Rectal smooth muscle tissue (tissue), 1 donor: Measurements from ENCODE around the gene BOLA1.
"Not testable (repeated sequence)": the region's sequence is repeated elsewhere in the genome, so short reads cannot be mapped to it uniquely, and the experiment has no call there.

ENCODE experiments used
- H3K27ac ChIP-seq: one replicate; pipeline ENCODE4 v1.7.0; 2013; ENCODE audit warnings: low read depth, low read length, inconsistent platforms
- H3K27me3 ChIP-seq: one replicate; pipeline ENCODE4 v1.7.0; 2013; ENCODE audit warnings: low read length; ENCODE audit not compliant: control insufficient read depth, insufficient read depth
- H3K36me3 ChIP-seq: one replicate; pipeline ENCODE4 v1.7.0; 2013; ENCODE audit warnings: low read length; ENCODE audit not compliant: control insufficient read depth, insufficient read depth
- H3K4me1 ChIP-seq: one replicate; pipeline ENCODE4 v1.7.0; 2013; ENCODE audit warnings: low read length; ENCODE audit not compliant: control insufficient read depth, insufficient read depth
- H3K4me3 ChIP-seq: one replicate; pipeline ENCODE4 v1.7.0; 2013; ENCODE audit warnings: low read length
- H3K9ac ChIP-seq: one replicate; pipeline ENCODE4 v1.7.0; 2013; ENCODE audit warnings: low read length

The BOLA1 gene

GRCh38 chr1:149879556-149879955 lies 19.8 kb upstream of the BOLA1 start:
- H3K4me3 ChIP-seq: no peak overlapping the region
- no peak overlapping the region for H3K9ac ChIP-seq
- H3K4me1 ChIP-seq: peaks cover 3% of the 10 kb centered on the region
- H3K27ac ChIP-seq: no peak overlapping the region
- no peaks in the 10 kb centered on the region for H3K36me3 ChIP-seq
- no peaks in the 10 kb centered on the region for H3K27me3 ChIP-seq

- Histone ChIP-seq H3K4me3 (no peak overlapping the region), H3K36me3 (peaks cover 3% of the 10 kb centered on the region), H3K27me3 (no peaks in the 10 kb centered on the region), H3K9ac (no peak overlapping the region), H3K27ac (no peak overlapping the region), H3K4me1 (peaks cover 7% of the 10 kb centered on the region)
Measured at GRCh38 chr1:149881876-149882275, 17.5 kb upstream of the BOLA1 start.

DNA sequence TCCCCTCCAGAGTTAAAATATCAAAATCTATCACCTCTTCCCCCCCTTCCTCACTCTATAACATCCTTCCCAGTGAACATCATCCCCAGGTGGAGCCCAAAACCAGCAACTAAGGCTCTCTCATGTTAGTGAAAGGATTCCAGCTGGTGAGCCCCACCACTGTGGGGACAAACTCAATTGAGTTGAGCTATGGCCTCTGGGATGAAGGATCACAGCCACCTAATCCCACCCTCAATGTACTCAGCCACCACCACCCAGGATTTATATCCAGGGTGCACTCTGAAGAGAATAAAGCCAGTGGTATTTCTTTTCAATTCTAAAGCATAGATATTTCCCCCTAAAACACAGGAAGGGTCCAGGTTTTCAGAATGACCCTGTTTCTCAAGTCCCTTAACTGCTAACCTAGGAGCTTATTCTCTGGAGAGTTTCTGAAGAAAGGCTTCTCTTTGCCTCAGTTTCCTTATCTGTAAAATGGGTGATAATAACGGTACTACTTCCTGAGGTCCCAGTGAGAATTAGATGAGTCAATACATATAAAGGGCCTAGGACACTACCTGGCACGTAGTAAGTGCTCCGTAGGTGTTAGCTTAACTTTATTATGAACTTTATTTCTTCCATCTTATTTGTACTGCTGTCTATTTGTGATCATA lies 15.6 kb upstream of the BOLA1 start:
- no peak overlapping the region for H3K9ac ChIP-seq
- no peaks in the 10 kb centered on the region for H3K27me3 ChIP-seq
- no peak overlapping the region for H3K4me3 ChIP-seq

GRCh38 chr1:149884433-149885338 lies 14.7 kb upstream of the BOLA1 start:
- H3K27ac ChIP-seq: peak overlapping the region; percentile 97
- peak overlapping the region; percentile 85 for H3K4me3 ChIP-seq
- no peaks in the 10 kb centered on the region for H3K27me3 ChIP-seq
- peaks cover 7% of the 10 kb centered on the region for H3K4me1 ChIP-seq
- H3K9ac ChIP-seq: peak overlapping the region; percentile 6
- peaks cover 3% of the 10 kb centered on the region for H3K36me3 ChIP-seq

More for the DNA sequence above, 15.6 kb upstream of the BOLA1 start:
- Histone ChIP-seq H3K4me1 (peaks cover 7% of the 10 kb centered on the region), H3K36me3 (peaks cover 3% of the 10 kb centered on the region), H3K27ac (no peak overlapping the region)

GRCh38 chr1:149885339-149886120 lies 13.8 kb upstream of the BOLA1 start:
- Histone ChIP-seq H3K27ac (peak overlapping the region; percentile 97), H3K27me3 (no peaks in the 10 kb centered on the region), H3K9ac (peak overlapping the region; percentile 84), H3K4me3 (peak overlapping the region; percentile 85), H3K36me3 (peaks cover 3% of the 10 kb centered on the region), H3K4me1 (peaks cover 7% of the 10 kb centered on the region)

GRCh38 chr1:149886121-149886395 lies 13.3 kb upstream of the BOLA1 start:
- Histone ChIP-seq H3K9ac (peak overlapping the region; percentile 84), H3K27ac (peak overlapping the region; percentile 97), H3K4me3 (peak overlapping the region; percentile 85)
- not testable (repeated sequence) for H3K27me3 ChIP-seq, H3K4me1 ChIP-seq, H3K36me3 ChIP-seq

- Histone ChIP-seq H3K4me3 (peak overlapping the region; percentile 91), H3K27ac (peak overlapping the region; percentile 100), H3K9ac (peak overlapping the region; percentile 96), H3K4me1 (peaks cover 7% of the 10 kb centered on the region), H3K36me3 (peaks cover 3% of the 10 kb centered on the region), H3K27me3 (no peaks in the 10 kb centered on the region)
Measured at GRCh38 chr1:149886396-149887195, 12.8 kb upstream of the BOLA1 start.

GRCh38 chr1:149887196-149887455 lies 12.2 kb upstream of the BOLA1 start:
- H3K36me3 ChIP-seq, H3K4me1 ChIP-seq, H3K27me3 ChIP-seq: not testable (repeated sequence)
- peak overlapping the region; percentile 96 for H3K9ac ChIP-seq
- H3K4me3 ChIP-seq: peak overlapping the region; percentile 91
- H3K27ac ChIP-seq: peak overlapping the region; percentile 100

GRCh38 chr1:149887456-149888246 lies 11.7 kb upstream of the BOLA1 start:
- peaks cover 3% of the 10 kb centered on the region for H3K36me3 ChIP-seq
- H3K9ac ChIP-seq: peak overlapping the region; percentile 96
- H3K4me1 ChIP-seq: peaks cover 7% of the 10 kb centered on the region
- H3K27ac ChIP-seq: peak overlapping the region; percentile 100
- H3K4me3 ChIP-seq: peak overlapping the region; percentile 91
- H3K27me3 ChIP-seq: no peaks in the 10 kb centered on the region

- Histone ChIP-seq H3K4me3 (peak overlapping the region; percentile 91), H3K9ac (peak overlapping the region; percentile 51), H3K4me1 (peaks cover 7% of the 10 kb centered on the region), H3K36me3 (peaks cover 3% of the 10 kb centered on the region), H3K27ac (peak overlapping the region; percentile 100), H3K27me3 (no peaks in the 10 kb centered on the region)
Measured at GRCh38 chr1:149888247-149888998, 10.9 kb upstream of the BOLA1 start.

DNA sequence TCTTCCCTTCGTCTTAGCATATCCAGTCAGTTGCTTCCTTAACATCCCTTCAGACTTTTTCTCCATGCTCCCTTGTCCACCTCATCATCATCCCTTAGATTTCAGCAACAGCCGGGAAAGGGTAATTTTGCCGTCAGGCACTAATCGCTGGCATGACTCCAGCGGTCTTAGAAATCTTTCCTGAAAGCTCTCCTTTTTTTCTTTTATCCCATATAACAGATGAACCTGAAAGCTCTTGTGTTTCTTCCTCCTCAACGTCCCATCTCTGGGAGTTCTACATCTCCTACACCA lies 10.4 kb upstream of the BOLA1 start:
- Histone ChIP-seq H3K4me3 (peak overlapping the region; percentile 91), H3K27ac (peak overlapping the region; percentile 100), H3K9ac (no peak overlapping the region), H3K36me3 (peaks cover 3% of the 10 kb centered on the region), H3K27me3 (no peaks in the 10 kb centered on the region), H3K4me1 (peaks cover 7% of the 10 kb centered on the region)
